Kidney (tissue), 14 donors: ENCODE measurements around the gene OBSCN. TPM values are rescaled to one million over a fixed set of nuclear protein-coding genes. Genes with fewer than 3 reads are reported as not detected.
A peak's percentile ranks its signal among the peaks of the same experiment; 100 is the strongest.
"Not testable (repeated sequence)": the region's sequence is repeated elsewhere in the genome, so short reads cannot be mapped to it uniquely, and the experiment has no call there.

ENCODE experiments used
- DNase-seq, 5 donors: peaks; one replicate each; pipeline ENCODE4 v3.0.0-alpha.2; 2013 to 2020
- FAIRE-seq: peaks from 2 replicates; lab custom pipeline; 2012; peaks lifted over from hg19 to GRCh38; lab: Jason Lieb, UNC
- H3K27ac ChIP-seq, 2 donors: one replicate each; pipeline ENCODE4 v1.7.0; 2013; ENCODE audit warnings: low read depth in 2 of 2, low read length in 2 of 2, inconsistent platforms in 1 of 2
- H3K27me3 ChIP-seq: one replicate; pipeline ENCODE4 v1.7.1; 2013; ENCODE audit warnings: low read length, inconsistent platforms; ENCODE audit not compliant: control insufficient read depth, insufficient read depth
- H3K36me3 ChIP-seq, 3 donors: one replicate each; pipeline versions ENCODE4 v1.7.0 to v1.7.1; 2013; ENCODE audit warnings: low read length in 3 of 3, control low read depth in 1 of 3, inconsistent platforms in 1 of 3; ENCODE audit not compliant: insufficient read depth in 3 of 3, control insufficient read depth in 2 of 3
- H3K4me1 ChIP-seq, 3 donors: one replicate each; pipeline versions ENCODE4 v1.7.0 to v1.7.1; 2013; ENCODE audit warnings: low read length in 3 of 3, inconsistent platforms in 1 of 3, low read depth in 1 of 3; ENCODE audit not compliant: control insufficient read depth in 2 of 3, insufficient read depth in 2 of 3
- H3K4me3 ChIP-seq, 3 donors: one replicate each; pipeline versions ENCODE4 v1.7.0 to v1.8.1; 2013; ENCODE audit warnings: low read length in 3 of 3, control low read depth in 1 of 3, inconsistent platforms in 1 of 3
- H3K9ac ChIP-seq, 3 donors: one replicate each; pipeline versions ENCODE4 v1.7.0 to v1.7.1; 2013; ENCODE audit warnings: low read length in 3 of 3, control low read depth in 1 of 3, inconsistent platforms in 1 of 3
- H3K9me3 ChIP-seq, 3 donors: one replicate each; pipeline versions ENCODE4 v1.7.0 to v1.7.1; 2013; ENCODE audit warnings: low read length in 3 of 3, control low read depth in 1 of 3, inconsistent platforms in 1 of 3; ENCODE audit not compliant: control insufficient read depth in 2 of 3, insufficient read depth in 1 of 3
- CTCF ChIP-seq: IDR thresholded peaks from 3 replicates; pipeline ENCODE4 v1.5.1; 2012; ENCODE audit warnings: mild to moderate bottlenecking, moderate library complexity, borderline replicate concordance; ENCODE audit not compliant: insufficient read depth; ENCODE audit errors: extremely low read depth
- intact Hi-C: fragments of 100-400 bp; cut with DNase I; formaldehyde crosslinking; loops from one replicate; pipeline ENCODE4 v1.11.1; 2022
- polyA plus RNA-seq: library from polyadenylated mRNA; stranded (reverse); fragments of 350-450 nt; fragmentation: Illumina TruSeq; extraction: RNeasy Lipid Tissue Mini Kit (QIAGEN cat#74804); gene quantifications from one replicate; pipeline ENCODE4 v1.2.3, GENCODE V29; 2014; ENCODE audit warnings: low read depth, low replicate concordance; ENCODE audit not compliant: insufficient read depth
- total RNA-seq: library from RNA; stranded (reverse); fragmentation: NEBNext Ultra II Directional; extraction: Animal tissue kit (Norgen Biotek cat#: 25700); gene quantifications from one replicate; pipeline ENCODE4 v1.2.1, GENCODE V29; 2021
- donor health status: control.
- donor health status: control.
- donor health status: control.
- donor health status: control.
- donor health status: control.
- donor health status: DM: yes; HTN: yes; CAD: no.
- donor health status: Normal renal cell carcinoma (clear cell type).

OBSCN gene
- total and polyA plus RNA-seq, 2 donors from 2014 or later: 14.5 to 30.0 TPM

GRCh38 chr1:228226141-228226874 lies 18.5 kb downstream of the OBSCN start:
- Histone ChIP-seq H3K4me1 (no peaks in the 10 kb centered on the region), H3K27ac (no peak overlapping the region), H3K36me3 (peaks cover 4 to 12% (median 7%) of the 10 kb centered on the region in 3 donors), H3K27me3 (no peaks in the 10 kb centered on the region), H3K9me3 (peaks cover 0 to 14% (median 0%) of the 10 kb centered on the region in 3 donors), H3K9ac (no peak overlapping the region), H3K4me3 (no peak overlapping the region)
- FAIRE-seq: no peak
- intact Hi-C loops: no loop called here
- TF ChIP-seq CTCF: no peak
- no peak for DNase-seq

- no peak for TF ChIP-seq CTCF
These were observed 19.3 kb downstream of the OBSCN start for GRCh38 chr1:228226956-228227791.

GRCh38 chr1:228228147-228228546 lies 20.3 kb downstream of the OBSCN start:
- H3K27me3 ChIP-seq, DNase-seq, intact Hi-C loops, H3K4me3 ChIP-seq, H3K4me1 ChIP-seq, FAIRE-seq, H3K9ac ChIP-seq: not testable (repeated sequence)
- Histone ChIP-seq H3K27ac (peak overlapping the region in 1 of 2 donors; percentile 11), H3K36me3 (peaks cover 6 to 16% (median 11%) of the 10 kb centered on the region in 3 donors), H3K9me3 (peaks cover 0 to 22% (median 0%) of the 10 kb centered on the region in 3 donors)

More at GRCh38 chr1:228226956-228227791, 19.3 kb downstream of the OBSCN start:
- no peaks in the 10 kb centered on the region for H3K27me3 ChIP-seq
- intact Hi-C loops: no loop called here
- FAIRE-seq: no peak
- DNase-seq: peak in 2 of 5 donors; percentile 24 to 50
- peak overlapping the region in 1 of 2 donors; percentile 6 for H3K27ac ChIP-seq
- H3K36me3 ChIP-seq: peaks cover 6 to 12% (median 7%) of the 10 kb centered on the region in 3 donors
- no peak overlapping the region for H3K9ac ChIP-seq
- peaks cover 0 to 14% (median 0%) of the 10 kb centered on the region in 3 donors for H3K9me3 ChIP-seq
- H3K4me3 ChIP-seq: no peak overlapping the region
- H3K4me1 ChIP-seq: no peaks in the 10 kb centered on the region

GRCh38 chr1:228228601-228229074 lies 20.8 kb downstream of the OBSCN start:
- intact Hi-C loops: no loop called here
- Histone ChIP-seq H3K27ac (peak overlapping the region in 1 of 2 donors; percentile 11), H3K36me3 (peaks cover 6 to 16% (median 11%) of the 10 kb centered on the region in 3 donors), H3K9ac (no peak overlapping the region), H3K4me1 (no peaks in the 10 kb centered on the region), H3K27me3 (no peaks in the 10 kb centered on the region), H3K4me3 (no peak overlapping the region), H3K9me3 (peaks cover 0 to 22% (median 0%) of the 10 kb centered on the region in 3 donors)
- TF ChIP-seq CTCF: no peak
- FAIRE-seq (no peak), DNase-seq (no peak)
